ENCODE results near the gene FAM171A1. TPM values are rescaled to one million over a fixed set of nuclear protein-coding genes. Genes with fewer than 3 reads are reported as not detected.

The FAM171A1 gene
- total RNA-seq, 1 experiment from 2014 or later = 1.0 TPM

- H3K4me3 Mint-ChIP-seq (ENCODE audit: low read depth, unreplicated experiment) = no peak overlapping the region
- CTCF ChIA-PET = no interaction called here
- no peaks in the 10 kb centered on the region for H3K36me3 Mint-ChIP-seq (ENCODE audit: insufficient read depth, unreplicated experiment)
- intact Hi-C loops (cut with micrococcal nuclease; ENCODE audit: unreplicated experiment) = no loop called here
- no peaks in the 10 kb centered on the region for H3K4me1 Mint-ChIP-seq (ENCODE audit: low read depth, unreplicated experiment)
- H3K9me3 Mint-ChIP-seq (ENCODE audit: low read depth, unreplicated experiment) = peaks cover 3% of the 10 kb centered on the region
- no peak for DNase-seq
- peaks cover 84% of the 10 kb centered on the region for H3K27me3 Mint-ChIP-seq (ENCODE audit: unreplicated experiment)
- BruUV-seq (replicated peaks) = no TSS peak
- H3K27ac Mint-ChIP-seq (ENCODE audit: unreplicated experiment) = no peak overlapping the region
- no peak for TF ChIP-seq CTCF (IDR thresholded peaks at IDR 0.05; ENCODE audit: unreplicated experiment)
These were observed 3.6 kb downstream of the FAM171A1 start for GRCh38 chr10:15367296-15368085.

- no TSS peak for BruUV-seq (replicated peaks)
- Mint-ChIP-seq H3K4me1 (ENCODE audit: low read depth, unreplicated experiment) (no peaks in the 10 kb centered on the region), H3K27me3 (ENCODE audit: unreplicated experiment) (peaks cover 88% of the 10 kb centered on the region), H3K27ac (ENCODE audit: unreplicated experiment) (no peak overlapping the region), H3K9me3 (ENCODE audit: low read depth, unreplicated experiment) (peaks cover 3% of the 10 kb centered on the region), H3K36me3 (ENCODE audit: insufficient read depth, unreplicated experiment) (no peaks in the 10 kb centered on the region), H3K4me3 (ENCODE audit: low read depth, unreplicated experiment) (no peak overlapping the region)
- no peak for DNase-seq
- no peak for TF ChIP-seq CTCF (IDR thresholded peaks at IDR 0.05; ENCODE audit: unreplicated experiment)
- intact Hi-C loops (cut with micrococcal nuclease; ENCODE audit: unreplicated experiment) = no loop called here
- CTCF ChIA-PET = no interaction called here
These were observed 5.4 kb downstream of the FAM171A1 start for GRCh38 chr10:15365692-15366091.

GRCh38 chr10:15364001-15364400 is 7.1 kb downstream of the FAM171A1 start:
- Mint-ChIP-seq H3K27me3 (ENCODE audit: unreplicated experiment) (peaks cover 91% of the 10 kb centered on the region), H3K9me3 (ENCODE audit: low read depth, unreplicated experiment) (peaks cover 3% of the 10 kb centered on the region), H3K4me3 (ENCODE audit: low read depth, unreplicated experiment) (no peak overlapping the region), H3K4me1 (ENCODE audit: low read depth, unreplicated experiment) (no peaks in the 10 kb centered on the region), H3K36me3 (ENCODE audit: insufficient read depth, unreplicated experiment) (no peaks in the 10 kb centered on the region), H3K27ac (ENCODE audit: unreplicated experiment) (no peak overlapping the region)
- DNase-seq = no peak
- TF ChIP-seq CTCF (IDR thresholded peaks at IDR 0.05; ENCODE audit: unreplicated experiment) = no peak
- intact Hi-C loops (cut with micrococcal nuclease; ENCODE audit: unreplicated experiment) = no loop called here
- BruUV-seq (replicated peaks) = no TSS peak
- CTCF ChIA-PET = no interaction called here

GRCh38 chr10:15363031-15363430 is 8.1 kb downstream of the FAM171A1 start:
- intact Hi-C loops (cut with micrococcal nuclease; ENCODE audit: unreplicated experiment) = no loop called here
- H3K36me3 Mint-ChIP-seq (ENCODE audit: insufficient read depth, unreplicated experiment) = no peaks in the 10 kb centered on the region
- DNase-seq = no peak
- no peak overlapping the region for H3K27ac Mint-ChIP-seq (ENCODE audit: unreplicated experiment)
- H3K4me1 Mint-ChIP-seq (ENCODE audit: low read depth, unreplicated experiment) = no peaks in the 10 kb centered on the region
- no peak overlapping the region for H3K4me3 Mint-ChIP-seq (ENCODE audit: low read depth, unreplicated experiment)
- peaks cover 3% of the 10 kb centered on the region for H3K9me3 Mint-ChIP-seq (ENCODE audit: low read depth, unreplicated experiment)
- CTCF ChIA-PET = no interaction called here
- TF ChIP-seq CTCF (IDR thresholded peaks at IDR 0.05; ENCODE audit: unreplicated experiment) = no peak
- H3K27me3 Mint-ChIP-seq (ENCODE audit: unreplicated experiment) = peaks cover 91% of the 10 kb centered on the region
- no TSS peak for BruUV-seq (replicated peaks)

All from Calu3 (cell line).